Upper lobe of right lung (tissue), 1 donor: ENCODE data around the gene NLGN1. TPM values are rescaled to one million over a fixed set of nuclear protein-coding genes. Genes with fewer than 3 reads are reported as not detected.

ENCODE experiments used
- ATAC-seq: fragments of 200-7000 bp; cut with Tn5 transposase; one replicate; pipeline ENCODE4 v1.9.1; 2020; ENCODE audit warnings: mild to moderate bottlenecking, moderate library complexity
- DNase-seq: peaks from one replicate; pipeline ENCODE4 v3.0.0-alpha.2; 2020
- H3K27ac ChIP-seq: fragments of 200-600 bp; one replicate; pipeline ENCODE4 v1.8.0; 2022
- H3K27me3 ChIP-seq: fragments of 200-600 bp; one replicate; pipeline ENCODE4 v1.8.0; 2022; ENCODE audit warnings: mild to moderate bottlenecking
- H3K36me3 ChIP-seq: fragments of 200-600 bp; one replicate; pipeline ENCODE4 v1.8.0; 2022
- H3K4me1 ChIP-seq: fragments of 200-600 bp; one replicate; pipeline ENCODE4 v1.8.0; 2022
- H3K4me3 ChIP-seq: fragments of 200-600 bp; one replicate; pipeline ENCODE4 v1.8.0; 2022; ENCODE audit warnings: mild to moderate bottlenecking
- H3K9me3 ChIP-seq: fragments of 200-600 bp; one replicate; pipeline ENCODE4 v1.8.0; 2022
- intact Hi-C: fragments of 100-400 bp; cut with DNase I; formaldehyde crosslinking; loops from one replicate; pipeline ENCODE4 v1.11.0; 2022
- total RNA-seq: library from RNA; stranded (reverse); fragmentation: NEBNext Ultra II Directional; extraction: Animal tissue kit (Norgen Biotek cat#: 25700); gene quantifications from one replicate; pipeline ENCODE4 v1.2.1, GENCODE V29; 2021
- TF ChIP-seq, protein P1 (sequence below): fragments of 200-600 bp; IDR thresholded peaks from one replicate; pipeline ENCODE4 v1.8.0; 2022; ENCODE audit warnings: antibody characterized with exemption
- donor health status: DM: no; HTN: yes; CAD: no; lungs with severe emphysema.

Gene NLGN1
- total RNA-seq, 1 donor from 2014 or later, result 3.3 TPM

DNA sequence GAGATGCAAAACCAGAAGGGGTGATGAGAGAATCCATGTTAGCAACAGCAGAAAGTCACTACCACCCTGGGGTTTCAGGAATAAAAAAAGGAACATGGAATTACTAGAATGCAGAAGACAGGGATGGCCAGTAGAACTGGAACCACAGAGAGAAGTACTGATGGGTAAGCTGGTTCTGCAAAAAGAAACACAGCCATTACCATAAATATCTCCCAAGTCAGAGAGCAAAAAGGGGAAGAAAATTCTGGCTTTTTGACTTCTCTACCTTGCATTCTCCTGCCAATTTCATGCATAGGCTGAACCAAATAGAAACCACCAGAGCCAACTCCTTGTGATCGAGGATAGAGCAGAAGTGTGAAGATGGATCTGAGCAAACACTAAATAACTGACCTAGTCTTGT is 911.2 kb downstream of the NLGN1 start:
- H3K27ac ChIP-seq, result no peak overlapping the region
- DNase-seq (no peak), ATAC-seq (no peak)
- H3K9me3 ChIP-seq, result no peaks in the 10 kb centered on the region
- no peaks in the 10 kb centered on the region for H3K36me3 ChIP-seq
- intact Hi-C loops, result no loop called here
- no peak overlapping the region for H3K4me3 ChIP-seq
- no peaks in the 10 kb centered on the region for H3K4me1 ChIP-seq
- TF ChIP-seq, protein P1, sequence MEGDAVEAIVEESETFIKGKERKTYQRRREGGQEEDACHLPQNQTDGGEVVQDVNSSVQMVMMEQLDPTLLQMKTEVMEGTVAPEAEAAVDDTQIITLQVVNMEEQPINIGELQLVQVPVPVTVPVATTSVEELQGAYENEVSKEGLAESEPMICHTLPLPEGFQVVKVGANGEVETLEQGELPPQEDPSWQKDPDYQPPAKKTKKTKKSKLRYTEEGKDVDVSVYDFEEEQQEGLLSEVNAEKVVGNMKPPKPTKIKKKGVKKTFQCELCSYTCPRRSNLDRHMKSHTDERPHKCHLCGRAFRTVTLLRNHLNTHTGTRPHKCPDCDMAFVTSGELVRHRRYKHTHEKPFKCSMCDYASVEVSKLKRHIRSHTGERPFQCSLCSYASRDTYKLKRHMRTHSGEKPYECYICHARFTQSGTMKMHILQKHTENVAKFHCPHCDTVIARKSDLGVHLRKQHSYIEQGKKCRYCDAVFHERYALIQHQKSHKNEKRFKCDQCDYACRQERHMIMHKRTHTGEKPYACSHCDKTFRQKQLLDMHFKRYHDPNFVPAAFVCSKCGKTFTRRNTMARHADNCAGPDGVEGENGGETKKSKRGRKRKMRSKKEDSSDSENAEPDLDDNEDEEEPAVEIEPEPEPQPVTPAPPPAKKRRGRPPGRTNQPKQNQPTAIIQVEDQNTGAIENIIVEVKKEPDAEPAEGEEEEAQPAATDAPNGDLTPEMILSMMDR, result no peak
- no peaks in the 10 kb centered on the region for H3K27me3 ChIP-seq

DNA sequence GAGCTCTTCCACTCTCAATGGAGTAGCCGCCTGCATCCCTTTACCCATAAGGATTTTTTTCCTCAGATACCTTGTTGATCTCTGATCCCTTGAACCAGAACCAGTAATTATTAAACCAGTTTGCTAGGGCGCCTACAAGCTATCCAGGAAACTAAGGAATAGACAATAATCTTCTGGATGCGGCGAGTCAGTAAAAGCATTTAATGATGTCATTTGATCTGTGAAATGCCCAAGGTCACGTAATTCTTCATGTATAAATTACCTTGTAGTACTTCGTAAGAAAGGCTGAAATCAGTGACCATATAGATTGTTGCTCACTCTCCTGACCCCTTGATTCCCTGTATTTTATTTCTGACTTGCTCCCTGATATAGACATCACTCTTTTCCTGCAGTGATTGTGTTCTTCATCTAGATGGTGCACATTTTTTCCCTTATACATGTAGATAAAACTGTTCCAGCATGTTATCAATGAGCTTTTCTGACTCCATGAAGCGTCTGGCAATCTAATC is 913.0 kb downstream of the NLGN1 start:
- Histone ChIP-seq H3K27ac (no peak overlapping the region), H3K9me3 (no peaks in the 10 kb centered on the region), H3K4me3 (no peak overlapping the region), H3K4me1 (no peaks in the 10 kb centered on the region), H3K27me3 (no peaks in the 10 kb centered on the region), H3K36me3 (no peaks in the 10 kb centered on the region)
- intact Hi-C loops, result no loop called here
- TF ChIP-seq, protein P1, result no peak
- no peak for DNase-seq
- ATAC-seq, result no peak

DNA sequence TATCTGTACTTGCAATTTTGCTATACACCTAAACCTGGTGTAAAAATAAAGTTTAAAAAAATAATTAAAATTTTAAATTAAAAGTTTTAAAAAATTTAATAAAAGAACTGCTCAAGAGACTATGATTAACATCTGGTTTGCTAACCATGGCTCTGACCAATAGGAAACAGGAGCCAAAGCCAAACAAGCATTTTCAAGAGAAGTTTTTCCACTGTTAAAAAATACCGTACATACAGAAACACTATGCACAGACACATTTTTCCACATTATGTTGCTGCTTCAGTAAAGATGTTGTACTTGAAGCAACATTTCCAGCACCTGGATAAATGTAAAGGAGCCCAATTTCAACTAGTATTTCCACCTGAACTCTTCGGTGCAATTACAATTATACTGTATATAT is 917.7 kb downstream of the NLGN1 start:
- intact Hi-C loops, result no loop called here
- H3K4me3 ChIP-seq, result no peak overlapping the region
- no peaks in the 10 kb centered on the region for H3K27me3 ChIP-seq
- DNase-seq (no peak), ATAC-seq (no peak)
- no peaks in the 10 kb centered on the region for H3K36me3 ChIP-seq
- no peaks in the 10 kb centered on the region for H3K4me1 ChIP-seq
- TF ChIP-seq, protein P1, result no peak
- H3K9me3 ChIP-seq, result no peaks in the 10 kb centered on the region
- H3K27ac ChIP-seq, result no peak overlapping the region

DNA sequence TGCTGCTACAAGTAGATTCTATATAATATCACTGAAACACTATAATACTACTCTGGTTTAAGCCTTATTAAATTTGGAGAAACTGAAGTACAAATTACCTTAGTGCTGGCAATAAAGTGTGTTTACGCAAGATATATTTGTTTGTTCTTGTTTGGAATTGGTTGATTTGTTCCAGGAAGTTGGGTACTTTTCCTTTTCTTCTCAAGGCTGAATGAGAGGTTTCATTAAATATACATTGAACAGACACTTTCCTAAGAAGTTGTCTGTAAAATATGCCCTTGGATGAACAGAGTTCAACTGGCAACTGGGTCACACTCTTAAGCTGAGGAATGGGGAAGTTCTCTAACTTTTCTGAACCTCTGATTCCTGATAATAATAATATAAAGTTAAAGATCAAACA is 919.5 kb downstream of the NLGN1 start:
- no peaks in the 10 kb centered on the region for H3K4me1 ChIP-seq
- H3K4me3 ChIP-seq, result no peak overlapping the region
- H3K36me3 ChIP-seq, result no peaks in the 10 kb centered on the region
- ATAC-seq, result no peak
- no peak overlapping the region for H3K27ac ChIP-seq
- no peak for DNase-seq
- intact Hi-C loops, result no loop called here
- TF ChIP-seq, protein P1, result no peak
- no peaks in the 10 kb centered on the region for H3K27me3 ChIP-seq
- H3K9me3 ChIP-seq, result no peaks in the 10 kb centered on the region

DNA sequence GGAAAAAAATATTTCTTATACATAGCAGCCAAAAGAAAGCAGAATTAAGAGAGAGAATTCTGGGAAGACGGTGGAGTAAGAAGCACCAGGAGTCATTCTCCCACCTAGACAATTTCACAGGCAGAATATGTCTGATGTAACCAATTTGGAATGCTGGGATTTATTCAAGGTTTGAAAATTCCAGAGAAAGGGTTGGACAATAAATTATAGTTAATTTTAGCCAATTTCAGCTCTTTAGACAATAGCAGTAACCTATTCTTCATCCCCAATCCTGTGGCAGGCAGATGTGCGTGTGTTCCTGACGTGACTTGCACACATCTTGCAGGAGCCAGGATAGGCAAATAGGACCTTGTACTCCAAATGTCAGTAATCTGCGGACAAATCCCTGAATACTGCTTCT is 920.6 kb downstream of the NLGN1 start:
- Histone ChIP-seq H3K27ac (no peak overlapping the region), H3K4me1 (no peaks in the 10 kb centered on the region), H3K4me3 (no peak overlapping the region), H3K36me3 (no peaks in the 10 kb centered on the region), H3K9me3 (no peaks in the 10 kb centered on the region), H3K27me3 (no peaks in the 10 kb centered on the region)
- ATAC-seq, result no peak
- DNase-seq, result no peak
- intact Hi-C loops, result no loop called here
- TF ChIP-seq, protein P1, result no peak

DNA sequence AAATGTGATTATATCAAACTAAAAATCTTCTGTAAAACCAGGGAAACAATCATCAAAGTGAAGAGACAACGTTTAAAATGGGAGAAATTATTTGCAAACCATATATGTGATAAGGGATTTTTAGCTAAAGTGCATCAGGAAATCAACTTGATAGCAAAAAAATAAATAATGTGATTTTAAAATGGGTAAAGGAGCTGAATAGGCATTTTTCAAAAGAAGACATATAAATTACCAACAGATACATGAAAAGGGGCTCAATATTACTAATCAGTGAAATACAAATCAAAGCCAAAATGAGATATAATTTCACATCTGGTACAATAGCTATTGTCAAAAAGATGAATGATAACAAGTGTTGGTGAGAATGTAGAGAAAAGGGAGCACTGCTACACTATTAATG is 924.0 kb downstream of the NLGN1 start:
- ATAC-seq (no peak), DNase-seq (no peak)
- Histone ChIP-seq H3K4me3 (no peak overlapping the region), H3K27me3 (no peaks in the 10 kb centered on the region), H3K9me3 (no peaks in the 10 kb centered on the region), H3K36me3 (no peaks in the 10 kb centered on the region), H3K4me1 (no peaks in the 10 kb centered on the region), H3K27ac (no peak overlapping the region)
- intact Hi-C loops, result no loop called here
- TF ChIP-seq, protein P1, result no peak
